GM12875 (cell line): ENCODE data around the gene SHLD1.

Experiments used
- H3K4me3 ChIP-seq: one replicate; pipeline ENCODE4 v1.5.1; 2011; ENCODE audit warnings: low read depth, low read length, control low read depth
- TF ChIP-seq, protein P1 (sequence below): IDR thresholded peaks from 2 replicates; pipeline ENCODE4 v1.5.1; 2011; ENCODE audit warnings: low read depth, mild to moderate bottlenecking, control low read depth, inconsistent platforms, low read length, moderate library complexity, borderline replicate concordance; ENCODE audit not compliant: insufficient read depth

The SHLD1 gene

DNA sequence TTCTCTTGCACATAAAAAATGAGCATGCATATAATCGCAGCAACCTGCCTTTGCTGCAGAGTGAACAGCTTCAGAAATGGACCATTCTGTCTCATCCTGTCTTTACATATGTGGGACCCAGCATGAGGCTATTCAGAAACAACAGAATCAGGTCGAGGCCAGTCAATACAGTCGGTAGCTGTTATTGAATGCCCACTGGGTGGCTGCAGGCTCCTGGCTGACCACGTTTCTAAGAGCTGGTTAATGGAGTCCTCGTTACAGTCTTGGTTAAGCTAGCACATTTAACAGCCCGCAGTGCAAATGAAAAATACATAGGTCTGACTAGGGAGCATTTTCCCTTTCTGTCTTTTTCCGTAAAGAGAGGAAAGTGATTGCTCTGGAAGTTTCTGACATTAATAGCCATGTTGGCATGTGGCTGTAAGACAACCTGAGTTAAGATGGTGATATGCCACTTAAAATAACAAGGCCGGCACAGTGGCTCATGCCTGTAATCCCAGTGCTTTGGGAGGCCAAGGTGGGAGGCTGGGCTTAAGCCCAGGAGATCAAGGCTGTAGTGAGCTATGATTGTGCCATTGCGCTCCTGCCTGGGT, 75.0 kb downstream of the SHLD1 start:
- TF ChIP-seq, protein P1, sequence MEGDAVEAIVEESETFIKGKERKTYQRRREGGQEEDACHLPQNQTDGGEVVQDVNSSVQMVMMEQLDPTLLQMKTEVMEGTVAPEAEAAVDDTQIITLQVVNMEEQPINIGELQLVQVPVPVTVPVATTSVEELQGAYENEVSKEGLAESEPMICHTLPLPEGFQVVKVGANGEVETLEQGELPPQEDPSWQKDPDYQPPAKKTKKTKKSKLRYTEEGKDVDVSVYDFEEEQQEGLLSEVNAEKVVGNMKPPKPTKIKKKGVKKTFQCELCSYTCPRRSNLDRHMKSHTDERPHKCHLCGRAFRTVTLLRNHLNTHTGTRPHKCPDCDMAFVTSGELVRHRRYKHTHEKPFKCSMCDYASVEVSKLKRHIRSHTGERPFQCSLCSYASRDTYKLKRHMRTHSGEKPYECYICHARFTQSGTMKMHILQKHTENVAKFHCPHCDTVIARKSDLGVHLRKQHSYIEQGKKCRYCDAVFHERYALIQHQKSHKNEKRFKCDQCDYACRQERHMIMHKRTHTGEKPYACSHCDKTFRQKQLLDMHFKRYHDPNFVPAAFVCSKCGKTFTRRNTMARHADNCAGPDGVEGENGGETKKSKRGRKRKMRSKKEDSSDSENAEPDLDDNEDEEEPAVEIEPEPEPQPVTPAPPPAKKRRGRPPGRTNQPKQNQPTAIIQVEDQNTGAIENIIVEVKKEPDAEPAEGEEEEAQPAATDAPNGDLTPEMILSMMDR = no peak
- H3K4me3 ChIP-seq = no peak overlapping the region

DNA sequence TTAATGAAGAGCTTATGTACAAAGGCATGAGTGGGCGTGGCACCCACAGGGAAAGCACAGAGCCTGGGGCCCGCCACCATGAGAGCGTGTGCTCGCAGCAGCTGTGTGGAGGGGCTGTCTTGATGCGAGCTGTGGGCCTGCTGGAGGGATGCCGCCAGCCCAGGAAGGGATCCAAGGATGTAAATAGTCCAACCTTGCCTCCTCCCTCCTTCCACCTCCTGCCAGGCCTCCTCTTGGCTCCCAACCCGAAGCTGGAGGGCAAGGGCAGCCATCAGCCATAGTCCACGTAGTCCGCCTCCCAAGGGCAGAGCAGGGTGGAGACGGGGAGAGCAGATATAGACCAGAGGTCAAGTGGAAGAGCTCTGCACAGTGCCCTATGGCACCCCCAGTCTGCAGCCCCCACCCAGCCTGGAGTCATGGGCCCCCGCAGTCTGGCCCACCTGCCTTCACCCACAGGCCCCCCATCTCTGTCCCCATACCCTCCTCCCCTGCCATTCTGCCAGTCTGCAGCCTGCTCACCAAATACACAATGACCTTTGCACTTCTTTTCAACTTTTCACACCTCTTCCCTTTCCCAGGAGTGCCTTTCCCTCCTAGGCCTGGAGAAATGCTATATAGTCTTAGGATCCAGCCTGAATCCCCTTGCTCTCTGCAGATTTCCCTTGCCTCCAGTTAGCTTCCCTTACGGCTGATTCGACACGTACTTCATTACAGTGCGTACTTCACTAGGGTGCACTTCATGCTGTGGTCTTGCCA, 77.1 kb downstream of the SHLD1 start:
- no peak overlapping the region for H3K4me3 ChIP-seq
- TF ChIP-seq, protein P1 = no peak

DNA sequence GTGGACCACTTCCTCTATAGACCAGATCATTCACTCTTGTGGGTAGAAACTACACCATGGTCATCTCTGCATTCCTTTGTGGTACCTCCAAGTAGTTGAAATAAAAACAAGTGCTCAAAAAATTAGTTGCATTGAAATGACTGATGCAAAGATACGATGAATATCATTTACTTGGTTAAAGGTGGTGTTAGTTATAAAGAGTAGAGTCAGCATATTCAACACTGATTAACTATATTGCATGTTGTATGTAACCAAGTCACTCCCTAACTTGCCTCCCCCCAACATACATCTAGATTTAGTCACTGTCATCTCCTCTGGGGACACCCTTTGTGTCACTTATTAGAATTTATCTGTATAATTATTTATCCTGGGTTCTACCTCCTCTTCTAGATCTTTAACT, 77.7 kb downstream of the SHLD1 start:
- TF ChIP-seq, protein P1 = no peak

DNA sequence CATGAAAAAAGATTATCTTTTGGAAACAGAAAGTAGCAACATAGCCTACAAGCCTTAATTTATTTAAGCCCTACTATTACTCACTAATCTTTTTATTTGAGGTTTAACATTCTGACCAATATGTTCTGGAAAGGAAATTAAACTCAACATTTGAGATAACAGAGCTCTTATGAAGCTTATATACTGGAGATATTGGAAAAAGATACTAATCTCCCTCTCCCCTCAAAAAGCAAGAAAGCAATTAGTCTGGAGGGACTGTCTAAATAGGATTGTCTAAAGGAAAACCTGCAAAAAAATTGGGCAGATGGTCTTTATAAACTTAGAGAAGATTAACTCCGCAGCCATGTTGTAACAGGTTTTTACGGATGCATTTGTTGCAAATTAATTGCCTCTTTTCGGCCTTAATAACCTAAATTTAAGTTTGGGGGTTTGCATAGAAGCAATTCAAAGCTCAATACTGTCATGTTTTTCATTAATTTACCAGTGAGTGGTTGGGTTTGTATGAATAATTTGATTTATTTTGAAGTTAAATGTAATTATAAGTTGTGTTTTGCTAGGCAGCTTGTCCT, 79.1 kb downstream of the SHLD1 start:
- TF ChIP-seq, protein P1 = no peak
- H3K4me3 ChIP-seq = no peak overlapping the region

More for the DNA sequence above, 77.7 kb downstream of the SHLD1 start:
- H3K4me3 ChIP-seq = no peak overlapping the region

DNA sequence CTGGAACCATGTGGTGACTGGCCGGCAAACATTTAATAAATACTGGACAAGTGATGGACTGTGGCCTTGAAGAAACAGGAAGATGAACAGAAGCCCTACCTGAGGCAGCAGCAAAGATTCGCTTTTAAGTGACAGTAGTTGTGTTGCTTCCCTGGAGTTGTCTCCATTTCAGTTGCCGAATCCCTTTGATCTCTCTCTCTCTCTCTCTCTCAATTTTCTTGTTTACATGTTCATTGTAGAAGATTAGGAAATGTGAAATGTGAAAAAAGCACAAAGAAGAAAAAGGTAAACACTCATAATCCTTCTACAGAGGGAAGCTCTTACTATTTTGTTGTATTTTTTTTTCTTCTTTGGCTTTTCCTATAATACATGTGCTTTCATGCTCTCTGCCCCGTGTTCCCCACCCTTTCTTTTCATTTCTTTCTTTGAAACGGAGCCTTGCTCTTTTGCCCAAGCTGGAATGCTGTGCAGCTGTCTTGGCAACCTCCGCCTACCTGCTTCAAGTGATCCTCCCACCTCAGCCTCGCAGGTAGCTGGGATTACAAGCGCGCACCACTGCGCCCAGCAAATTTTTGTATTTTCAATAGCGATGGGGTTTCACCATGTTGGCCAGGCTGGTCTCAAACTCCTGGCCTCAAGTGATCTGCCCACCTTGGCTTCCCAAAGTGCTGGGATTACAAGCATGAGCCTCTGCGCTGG, 81.5 kb downstream of the SHLD1 start:
- no peak overlapping the region for H3K4me3 ChIP-seq
- TF ChIP-seq, protein P1 = no peak

DNA sequence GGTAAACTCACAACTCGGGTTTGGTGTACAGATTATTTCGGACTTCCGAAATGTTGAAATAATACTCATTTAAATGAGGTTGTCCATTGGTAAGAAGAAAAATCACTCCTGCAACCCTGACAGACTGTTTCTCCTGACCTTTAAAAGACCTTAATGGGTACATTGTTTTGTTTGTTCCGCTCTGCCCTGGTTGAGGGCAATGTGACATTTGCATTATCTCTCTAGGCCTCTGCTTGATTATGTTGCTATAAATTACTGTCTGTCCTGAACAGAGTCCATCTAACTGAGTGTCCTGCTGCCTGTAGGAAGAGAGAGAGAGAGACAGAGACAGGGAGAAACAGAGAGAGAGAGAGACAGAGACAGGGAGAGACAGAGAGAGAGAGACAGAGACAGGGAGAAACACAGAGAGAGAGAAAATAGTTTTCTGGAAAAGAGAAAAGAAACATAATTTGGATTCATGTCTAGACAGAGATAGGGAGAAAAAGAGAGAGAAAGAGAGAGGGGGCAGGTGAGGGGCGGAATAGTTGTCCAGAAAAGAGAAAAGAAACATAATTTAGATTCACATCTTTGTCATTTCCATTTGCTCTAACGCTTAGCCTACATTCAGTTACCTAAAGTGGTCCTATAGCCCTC, 83.2 kb downstream of the SHLD1 start:
- no peak overlapping the region for H3K4me3 ChIP-seq
- TF ChIP-seq, protein P1 = no peak
